ENCODE data around the gene CDH23. TPM values are rescaled to one million over a fixed set of nuclear protein-coding genes. Genes with fewer than 3 reads are reported as not detected.

CDH23 gene
- total RNA-seq, 1 experiment from 2014 or later = 0.02 TPM

GRCh38 chr10:71402005-71402404 lies 5.3 kb downstream of the CDH23 start:
- Mint-ChIP-seq H3K27me3 (ENCODE audit: insufficient read depth, unreplicated experiment) (peaks cover 50% of the 10 kb centered on the region), H3K4me1 (ENCODE audit: insufficient read depth, unreplicated experiment) (no peaks in the 10 kb centered on the region), H3K27ac (ENCODE audit: low read depth, unreplicated experiment) (no peak overlapping the region), H3K9me3 (ENCODE audit: unreplicated experiment) (no peaks in the 10 kb centered on the region), H3K36me3 (ENCODE audit: insufficient read depth, unreplicated experiment) (no peaks in the 10 kb centered on the region), H3K4me3 (ENCODE audit: unreplicated experiment) (no peak overlapping the region)
- TF ChIP-seq CTCF (IDR thresholded peaks at IDR 0.05; ENCODE audit: unreplicated experiment) = no peak
- no TSS peak for BruUV-seq (replicated peaks)
- ChIA-PET POLR2A (no interaction called here), CTCF (interaction anchor here (0.6 kb wide), 1 partner anchor 24 kb away, joined by 5 read pairs; no protein-coding TSS in a partner anchor)
- intact Hi-C loops (cut with micrococcal nuclease) = no loop called here
- no peak for DNase-seq (ENCODE audit: unreplicated experiment)

- no peak overlapping the region for H3K27ac Mint-ChIP-seq (ENCODE audit: low read depth, unreplicated experiment)
- no peak for TF ChIP-seq CTCF (IDR thresholded peaks at IDR 0.05; ENCODE audit: unreplicated experiment)
- POLR2A ChIA-PET = interaction anchor here (0.6 kb wide), 1 partner anchor 9 kb away, joined by 3 read pairs; no protein-coding TSS in a partner anchor
- CTCF ChIA-PET = interaction anchor here (0.6 kb wide), 1 partner anchor 26 kb away, joined by 3 read pairs; no protein-coding TSS in a partner anchor
- H3K27me3 Mint-ChIP-seq (ENCODE audit: insufficient read depth, unreplicated experiment) = peaks cover 30% of the 10 kb centered on the region
- H3K4me3 Mint-ChIP-seq (ENCODE audit: unreplicated experiment) = no peak overlapping the region
- H3K4me1 Mint-ChIP-seq (ENCODE audit: insufficient read depth, unreplicated experiment) = no peaks in the 10 kb centered on the region
- intact Hi-C loops (cut with micrococcal nuclease) = no loop called here
- DNase-seq (ENCODE audit: unreplicated experiment) = no peak
- no TSS peak for BruUV-seq (replicated peaks)
- H3K36me3 Mint-ChIP-seq (ENCODE audit: insufficient read depth, unreplicated experiment) = no peaks in the 10 kb centered on the region
- no peaks in the 10 kb centered on the region for H3K9me3 Mint-ChIP-seq (ENCODE audit: unreplicated experiment)
Observed at GRCh38 chr10:71404503-71405295, 8.0 kb downstream of the CDH23 start.

- DNase-seq (ENCODE audit: unreplicated experiment) = peak; percentile 11
- H3K9me3 Mint-ChIP-seq (ENCODE audit: unreplicated experiment) = no peaks in the 10 kb centered on the region
- peaks cover 21% of the 10 kb centered on the region for H3K27me3 Mint-ChIP-seq (ENCODE audit: insufficient read depth, unreplicated experiment)
- TF ChIP-seq CTCF (IDR thresholded peaks at IDR 0.05; ENCODE audit: unreplicated experiment) = no peak
- intact Hi-C loops (cut with micrococcal nuclease) = no loop called here
- CTCF ChIA-PET = no interaction called here
- no peak overlapping the region for H3K27ac Mint-ChIP-seq (ENCODE audit: low read depth, unreplicated experiment)
- H3K4me3 Mint-ChIP-seq (ENCODE audit: unreplicated experiment) = no peak overlapping the region
- H3K4me1 Mint-ChIP-seq (ENCODE audit: insufficient read depth, unreplicated experiment) = no peaks in the 10 kb centered on the region
- BruUV-seq (replicated peaks) = no TSS peak
- POLR2A ChIA-PET = no interaction called here
- H3K36me3 Mint-ChIP-seq (ENCODE audit: insufficient read depth, unreplicated experiment) = no peaks in the 10 kb centered on the region
Observed at GRCh38 chr10:71406878-71407277, 10.2 kb downstream of the CDH23 start.

- H3K4me3 Mint-ChIP-seq (ENCODE audit: unreplicated experiment) = no peak overlapping the region
- H3K4me1 Mint-ChIP-seq (ENCODE audit: insufficient read depth, unreplicated experiment) = no peaks in the 10 kb centered on the region
- TF ChIP-seq CTCF (IDR thresholded peaks at IDR 0.05; ENCODE audit: unreplicated experiment) = no peak
- no peaks in the 10 kb centered on the region for H3K9me3 Mint-ChIP-seq (ENCODE audit: unreplicated experiment)
- BruUV-seq (replicated peaks) = no TSS peak
- ChIA-PET POLR2A (no interaction called here), CTCF (interaction anchor here (0.5 to 1.2 kb wide), 2 partner anchors 10 to 160 kb away, joined by 3 read pairs; no protein-coding TSS in a partner anchor)
- H3K27ac Mint-ChIP-seq (ENCODE audit: low read depth, unreplicated experiment) = no peak overlapping the region
- DNase-seq (ENCODE audit: unreplicated experiment) = no peak
- H3K36me3 Mint-ChIP-seq (ENCODE audit: insufficient read depth, unreplicated experiment) = no peaks in the 10 kb centered on the region
- intact Hi-C loops (cut with micrococcal nuclease) = no loop called here
- H3K27me3 Mint-ChIP-seq (ENCODE audit: insufficient read depth, unreplicated experiment) = peaks cover 24% of the 10 kb centered on the region
Observed at GRCh38 chr10:71408436-71409225, 11.9 kb downstream of the CDH23 start.
